ENCODE results near the gene SMARCE1. TPM values are rescaled to one million over a fixed set of nuclear protein-coding genes. Genes with fewer than 3 reads are reported as not detected.

SMARCE1 gene
- 84.5 and 85.2 TPM in 2 replicates for total RNA-seq (2014; rRNA removed; shearing (Covaris generic))
- 79.2 and 92.7 TPM in 2 replicates for polyA plus RNA-seq (2015; cell fraction: cytosol; rRNA removed)
- polyA plus RNA-seq (2015; cell fraction: nucleus; rRNA removed): 114 and 121 TPM in 2 replicates

DNA sequence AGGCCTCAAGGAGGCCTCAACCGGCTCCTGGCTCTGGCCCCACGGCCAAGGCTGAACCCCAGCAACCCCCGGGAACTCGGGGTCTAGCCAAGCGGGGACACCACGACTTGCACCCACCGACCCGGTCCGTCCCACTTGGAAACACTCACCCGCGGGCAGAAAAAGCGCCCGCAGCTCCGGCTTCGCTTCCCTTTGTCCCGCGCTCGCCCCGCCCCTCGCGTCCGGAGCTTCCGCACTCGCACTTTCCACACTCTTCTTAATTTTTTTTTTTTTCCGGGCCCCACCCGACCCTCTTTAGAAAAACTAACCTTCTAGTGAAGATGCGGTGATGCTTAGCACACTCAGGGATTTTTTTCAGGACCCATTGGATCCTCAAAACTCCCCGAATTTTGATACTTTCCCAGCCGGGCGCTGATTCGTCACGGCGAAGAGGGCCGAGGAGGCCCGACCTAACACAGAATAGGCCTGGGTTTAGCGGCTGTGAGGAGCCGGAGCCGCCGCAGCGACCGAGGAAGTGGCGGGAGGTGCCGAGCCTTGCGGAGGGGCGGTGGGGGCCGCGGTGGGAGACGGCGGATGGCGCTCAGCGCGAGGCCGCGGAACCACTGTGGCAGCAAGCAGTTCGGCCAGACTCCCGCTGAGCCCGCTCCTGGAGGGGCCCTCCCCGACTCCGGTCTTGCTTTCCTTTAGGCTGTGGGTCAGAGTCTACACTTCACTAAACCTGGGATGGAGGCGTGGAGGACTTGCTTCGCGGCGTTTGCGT, at the start of gene SMARCE1:
TSS of gene SMARCE1 (minus strand) at position 195 of the 760 bp plus-strand sequence. CDS start 2,016 bp downstream, outside the sequence.
- in situ Hi-C loops (cut with HindIII; ENCODE audit: low pct_unique_long_range_greater_than_20kb, low sequenced_read_pairs): no loop called here
- DNase-seq (ENCODE audit: low read depth, low spot score): peak; percentile 61

DNA sequence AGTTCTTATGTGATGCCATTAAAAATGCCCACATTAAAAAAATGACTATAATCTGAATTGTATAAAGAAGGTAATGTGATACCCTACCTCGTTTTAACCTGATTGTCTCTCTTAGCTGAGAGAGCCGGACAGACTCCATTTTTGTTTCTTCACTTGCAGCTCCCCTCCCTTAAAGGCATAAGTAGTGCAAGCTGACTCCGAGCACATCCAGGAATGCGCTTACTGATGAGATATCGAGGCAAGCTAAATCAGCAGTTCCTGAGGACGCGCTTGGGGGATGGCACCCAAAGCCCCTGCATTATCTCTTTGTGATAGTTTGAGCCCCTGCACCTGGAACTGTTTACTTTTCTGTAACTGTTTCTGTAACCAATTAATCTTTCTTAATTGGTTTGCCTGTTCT, 49.7 kb upstream of the SMARCE1 start:
- no peak for DNase-seq (ENCODE audit: low read depth, low spot score)
- in situ Hi-C loops (cut with HindIII; ENCODE audit: low pct_unique_long_range_greater_than_20kb, low sequenced_read_pairs): no loop called here

DNA sequence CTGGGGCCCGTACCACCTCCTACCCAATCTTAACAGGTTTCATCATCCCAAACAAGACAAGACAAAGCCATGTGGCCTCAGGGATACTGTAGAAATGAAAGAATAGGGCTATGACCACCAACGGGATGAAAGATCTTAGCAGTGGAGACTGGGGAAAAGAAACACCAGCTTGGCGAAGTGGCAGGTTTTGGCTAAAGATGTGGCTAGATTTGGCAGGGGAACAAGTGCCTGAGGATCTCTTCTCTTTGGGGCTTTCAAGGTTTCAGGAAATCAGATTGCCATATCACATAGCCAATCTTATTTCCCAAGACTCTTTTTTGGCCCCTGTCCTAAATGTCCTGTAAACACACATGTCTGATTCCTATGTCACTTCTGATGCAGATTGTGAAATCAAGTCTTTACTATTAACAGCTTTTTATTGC, 49.0 kb upstream of the SMARCE1 start:
- in situ Hi-C loops (cut with HindIII; ENCODE audit: low pct_unique_long_range_greater_than_20kb, low sequenced_read_pairs): no loop called here
- no peak for DNase-seq (ENCODE audit: low read depth, low spot score)

DNA sequence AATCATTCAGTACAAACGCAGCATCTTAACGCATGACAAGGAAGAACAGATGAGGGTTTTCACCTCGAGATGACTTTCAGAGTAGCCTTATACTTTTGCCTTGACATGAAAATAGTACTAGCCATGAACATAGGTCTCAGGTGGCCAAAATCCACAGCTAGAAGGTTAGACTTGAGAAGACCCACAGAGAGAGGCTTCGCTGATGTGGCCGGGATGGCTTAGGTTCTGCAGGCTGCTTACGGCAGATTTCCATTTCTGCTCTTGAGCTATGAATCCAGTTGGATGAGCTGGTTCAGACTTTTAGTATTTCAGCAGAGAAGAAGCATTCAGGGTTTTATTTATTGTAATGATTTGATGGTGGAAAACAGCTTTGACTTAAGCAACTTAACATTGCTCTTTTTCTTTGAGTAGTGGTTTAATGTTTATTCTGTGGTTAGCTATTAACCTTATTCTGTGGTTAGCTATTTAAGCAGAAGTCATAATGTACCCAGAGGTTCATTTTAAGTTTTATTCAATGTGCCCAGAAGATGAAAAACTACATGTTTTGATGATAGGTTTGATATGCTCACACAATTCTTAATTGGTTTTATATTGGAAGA, 48.4 kb upstream of the SMARCE1 start:
- no peak for DNase-seq (ENCODE audit: low read depth, low spot score)
- in situ Hi-C loops (cut with HindIII; ENCODE audit: low pct_unique_long_range_greater_than_20kb, low sequenced_read_pairs): no loop called here

DNA sequence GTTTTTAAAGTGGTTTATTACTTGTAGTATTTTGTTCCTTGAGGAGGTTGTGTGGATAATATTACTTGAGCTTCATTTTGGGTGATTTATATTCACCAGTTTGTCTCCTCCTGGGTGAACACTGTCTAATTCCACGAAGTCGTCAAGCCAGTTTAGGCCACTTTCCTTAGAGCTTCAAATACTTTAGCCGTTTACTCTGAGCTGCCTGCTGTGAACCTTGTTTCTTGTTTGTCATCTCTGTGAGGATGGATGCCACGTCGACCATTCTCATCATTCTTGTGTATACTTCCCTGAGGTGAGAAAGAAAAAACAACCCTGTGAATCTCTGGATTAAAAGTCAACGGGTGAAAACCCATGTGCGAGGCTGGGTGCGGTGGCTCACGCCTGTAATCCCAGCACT, 47.0 kb upstream of the SMARCE1 start:
- in situ Hi-C loops (cut with HindIII; ENCODE audit: low pct_unique_long_range_greater_than_20kb, low sequenced_read_pairs): no loop called here
- DNase-seq (ENCODE audit: low read depth, low spot score): no peak

DNA sequence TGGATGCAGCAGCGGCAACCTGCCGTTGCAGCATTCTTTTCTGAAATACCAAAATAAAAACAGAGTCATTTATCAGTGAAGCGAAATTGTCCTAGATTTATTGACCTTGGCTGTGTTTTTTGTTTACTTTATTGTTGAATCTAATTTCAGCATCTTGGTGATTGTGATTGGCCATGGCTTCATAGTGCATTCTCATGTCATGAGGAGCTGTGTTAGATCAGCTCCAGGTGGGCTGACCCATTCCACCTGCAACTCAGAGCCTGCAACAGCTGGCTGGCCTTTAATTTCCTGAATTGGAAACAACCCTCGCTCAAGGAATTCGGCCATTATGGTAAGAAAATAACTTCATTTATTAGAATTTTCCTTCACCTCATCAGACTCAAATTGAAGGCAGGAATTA, 39.5 kb upstream of the SMARCE1 start:
- DNase-seq (ENCODE audit: low read depth, low spot score): no peak
- in situ Hi-C loops (cut with HindIII; ENCODE audit: low pct_unique_long_range_greater_than_20kb, low sequenced_read_pairs): no loop called here

DNA sequence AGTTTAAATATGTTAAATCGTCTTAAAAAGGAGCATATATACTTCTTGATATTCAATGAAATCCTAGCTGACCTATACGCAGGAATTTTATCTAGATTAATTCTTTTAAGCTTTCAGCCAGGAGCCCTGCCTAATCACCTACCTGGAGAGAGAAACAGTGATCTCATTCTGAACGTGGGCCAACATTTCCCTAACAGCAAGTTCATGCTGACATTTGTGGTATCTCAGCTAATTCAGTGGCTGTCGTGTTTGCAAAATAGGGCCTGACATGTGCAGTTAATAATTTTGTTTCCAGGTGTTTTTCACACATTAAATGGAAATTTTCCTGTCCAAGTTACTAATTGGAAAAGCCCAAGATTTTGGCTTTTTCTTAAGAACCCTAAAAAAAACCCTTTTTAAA, 38.6 kb upstream of the SMARCE1 start:
- in situ Hi-C loops (cut with HindIII; ENCODE audit: low pct_unique_long_range_greater_than_20kb, low sequenced_read_pairs): no loop called here
- no peak for DNase-seq (ENCODE audit: low read depth, low spot score)

DNA sequence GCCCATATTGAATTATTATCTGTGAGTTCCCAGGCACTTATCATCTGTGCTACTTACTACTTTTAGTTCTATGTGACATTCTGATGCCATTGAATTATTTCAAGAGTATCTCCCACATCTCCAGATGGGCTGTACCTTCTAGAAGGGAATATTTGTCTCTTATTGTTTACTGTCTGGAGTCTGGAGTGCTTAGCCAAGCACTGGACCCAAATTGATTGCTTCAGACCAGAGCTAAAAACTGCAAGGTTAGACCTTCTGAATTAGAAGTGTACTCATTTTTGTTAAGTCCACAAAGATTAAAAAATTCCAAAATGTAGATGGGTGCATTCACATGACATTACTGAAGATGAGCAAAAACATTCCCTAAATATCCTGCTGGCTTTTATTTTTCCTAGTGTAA, 33.4 kb upstream of the SMARCE1 start:
- no peak for DNase-seq (ENCODE audit: low read depth, low spot score)
- in situ Hi-C loops (cut with HindIII; ENCODE audit: low pct_unique_long_range_greater_than_20kb, low sequenced_read_pairs): no loop called here

DNA sequence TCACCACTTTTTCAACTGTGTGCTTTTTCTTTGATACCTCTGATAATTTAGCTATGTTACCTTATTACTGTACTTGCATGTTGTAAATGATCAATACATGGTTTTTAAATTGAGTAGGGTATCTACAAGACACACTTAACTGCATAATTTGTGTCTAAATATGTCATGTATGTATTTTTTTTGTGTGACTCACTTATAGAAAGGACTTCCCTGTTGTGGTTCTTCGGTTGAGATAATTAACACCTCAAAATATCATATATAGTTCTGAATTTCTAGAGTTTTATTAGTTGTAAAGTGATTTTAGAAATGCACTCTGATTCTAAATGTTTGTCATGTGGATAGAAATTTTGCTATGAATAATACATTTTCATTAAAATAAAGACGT, 31.9 kb upstream of the SMARCE1 start:
- in situ Hi-C loops (cut with HindIII; ENCODE audit: low pct_unique_long_range_greater_than_20kb, low sequenced_read_pairs): no loop called here
- no peak for DNase-seq (ENCODE audit: low read depth, low spot score)

DNA sequence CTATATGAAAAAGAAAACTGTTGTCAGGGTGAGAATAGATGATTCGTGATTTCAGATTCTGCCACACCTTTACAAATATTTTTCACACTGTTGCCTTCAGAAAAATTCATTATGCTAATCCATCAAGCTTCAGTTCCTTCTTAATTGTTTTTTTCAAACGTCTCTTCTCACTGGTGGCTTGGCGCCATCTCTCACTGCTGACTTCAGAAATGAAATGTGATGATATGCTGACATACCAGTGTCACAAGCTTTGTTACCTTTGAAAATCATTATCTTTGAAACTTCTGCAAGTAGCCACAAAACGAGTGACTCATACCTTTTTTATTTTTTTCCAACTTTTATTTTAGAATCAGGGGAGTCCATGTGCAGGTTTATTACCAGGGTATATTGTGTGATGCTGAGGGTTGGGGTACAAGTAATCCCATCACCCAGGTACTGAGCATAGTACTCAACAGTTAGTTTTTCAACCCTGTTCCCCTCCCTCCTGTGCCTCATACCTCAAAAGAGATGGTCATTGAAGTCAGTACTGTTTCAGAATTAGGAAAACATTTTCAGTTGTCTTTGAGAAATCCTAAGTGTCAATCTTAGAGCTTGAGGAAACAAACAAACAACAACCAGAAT, 31.4 kb upstream of the SMARCE1 start:
- DNase-seq (ENCODE audit: low read depth, low spot score): no peak
- in situ Hi-C loops (cut with HindIII; ENCODE audit: low pct_unique_long_range_greater_than_20kb, low sequenced_read_pairs): no loop called here

DNA sequence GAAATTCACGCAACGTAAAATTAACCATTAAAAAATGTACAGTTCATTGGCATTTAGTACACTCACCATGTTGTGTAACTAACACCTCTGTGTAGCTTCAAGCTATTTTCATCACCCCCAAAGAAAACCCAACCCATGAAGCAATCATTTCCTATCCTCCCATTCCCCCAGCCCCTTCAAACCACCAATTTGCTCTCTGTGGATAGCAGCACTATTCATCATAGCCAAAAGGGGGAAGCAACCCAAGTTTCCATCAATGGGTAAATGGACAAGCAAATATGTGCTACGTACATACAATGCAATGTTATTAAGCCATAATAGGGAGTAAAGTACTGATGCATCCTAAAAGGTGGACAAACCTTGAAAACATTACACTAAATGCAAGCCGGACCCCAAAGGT, 28.3 kb upstream of the SMARCE1 start:
- in situ Hi-C loops (cut with HindIII; ENCODE audit: low pct_unique_long_range_greater_than_20kb, low sequenced_read_pairs): no loop called here
- DNase-seq (ENCODE audit: low read depth, low spot score): no peak

DNA sequence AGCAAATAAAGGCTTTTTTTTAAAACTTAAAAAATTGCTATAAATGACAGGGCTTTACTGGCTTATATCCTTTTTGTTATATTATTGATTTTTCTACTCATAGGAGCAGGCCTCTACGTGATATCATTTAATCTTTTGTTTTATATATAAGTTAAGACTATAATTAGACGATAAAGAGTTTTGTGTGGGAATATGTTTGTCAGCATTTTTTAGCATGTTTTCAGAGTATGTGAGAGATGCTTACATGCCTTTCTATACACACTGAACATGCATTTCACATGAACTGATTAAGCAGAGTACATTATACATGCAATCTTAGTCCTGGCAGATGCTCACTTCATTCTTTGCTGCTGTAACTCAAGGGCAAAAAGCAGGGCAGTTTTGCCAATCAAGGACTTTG, 25.0 kb upstream of the SMARCE1 start:
- DNase-seq (ENCODE audit: low read depth, low spot score): no peak
- in situ Hi-C loops (cut with HindIII; ENCODE audit: low pct_unique_long_range_greater_than_20kb, low sequenced_read_pairs): no loop called here

DNA sequence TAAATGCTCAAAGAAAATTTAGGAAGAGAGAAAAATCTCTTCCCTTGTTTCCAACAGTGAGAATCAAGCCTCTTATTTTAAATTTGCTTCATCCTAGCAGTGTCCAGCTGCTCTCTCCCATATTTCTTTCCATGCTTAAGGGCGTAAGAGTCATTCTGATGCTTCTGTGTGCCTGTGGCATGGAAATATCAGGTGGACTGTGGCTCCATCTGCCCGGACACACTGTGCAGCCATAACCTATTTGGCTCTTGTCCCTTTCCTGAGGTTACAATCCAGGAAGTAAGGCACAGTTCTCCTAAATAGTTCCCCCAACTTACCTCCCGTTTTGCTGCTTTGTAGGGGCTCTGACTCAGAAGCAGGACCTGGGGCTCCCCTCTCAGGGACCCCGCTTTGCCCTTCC, 23.7 kb upstream of the SMARCE1 start:
- in situ Hi-C loops (cut with HindIII; ENCODE audit: low pct_unique_long_range_greater_than_20kb, low sequenced_read_pairs): no loop called here
- no peak for DNase-seq (ENCODE audit: low read depth, low spot score)

DNA sequence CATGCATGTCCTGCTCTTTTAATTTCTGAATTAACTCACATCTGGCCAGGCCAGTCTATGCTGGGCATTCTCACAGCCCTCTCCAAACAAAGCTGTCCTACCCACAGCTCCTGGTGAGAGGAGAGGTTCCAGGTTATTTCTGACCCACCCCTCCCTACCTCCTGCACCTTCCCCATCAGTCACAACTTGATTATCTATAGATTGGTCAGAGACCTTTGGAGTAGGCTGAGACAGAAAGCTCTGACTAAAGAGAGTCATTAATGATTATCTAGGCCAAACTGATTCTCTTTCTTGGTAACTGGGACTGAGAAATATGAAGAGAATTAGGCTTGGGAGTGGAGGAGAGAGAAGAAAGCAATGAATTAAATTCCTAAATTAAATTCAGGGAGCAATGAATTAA, 18.7 kb upstream of the SMARCE1 start:
- DNase-seq (ENCODE audit: low read depth, low spot score): no peak
- in situ Hi-C loops (cut with HindIII; ENCODE audit: low pct_unique_long_range_greater_than_20kb, low sequenced_read_pairs): no loop called here

DNA sequence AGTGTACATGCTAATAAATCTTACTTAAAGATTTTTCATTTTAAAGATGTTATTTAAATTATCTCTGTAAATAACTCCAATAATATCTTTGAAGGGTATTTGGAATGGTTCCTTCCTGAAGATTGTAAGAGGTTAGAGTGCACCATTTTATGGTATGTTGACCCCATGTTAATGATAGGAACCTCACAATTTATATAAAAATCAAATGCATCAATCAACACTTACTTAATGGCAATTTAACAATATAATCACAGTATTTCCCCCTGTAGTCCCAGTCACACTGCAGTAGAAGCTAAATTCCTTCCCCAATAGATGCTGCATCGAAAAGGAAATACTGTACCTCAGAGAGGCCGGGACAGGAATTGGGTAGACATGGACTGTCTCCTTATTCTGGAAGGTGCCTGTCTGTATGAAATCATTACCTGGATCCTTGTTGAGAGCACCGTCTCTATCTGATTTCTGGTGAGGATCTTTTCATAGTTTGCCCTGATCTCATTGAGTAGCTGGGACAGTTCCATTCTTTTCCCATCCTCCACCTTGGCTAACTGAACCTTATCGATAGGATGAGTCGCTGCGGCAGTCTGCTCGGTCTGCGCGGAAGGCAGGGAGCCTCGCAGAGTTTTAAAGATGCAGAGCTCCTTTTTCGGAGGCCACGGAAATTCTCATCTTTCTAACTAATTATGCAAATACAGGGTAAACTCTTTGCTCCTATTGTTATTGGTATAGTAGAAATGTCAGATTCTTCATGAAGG, 17.1 kb upstream of the SMARCE1 start, which contains the start of gene KRT222:
TSS of gene KRT222 (minus strand) at position 596 of the 752 bp plus-strand sequence. CDS start at position 518, 78 bp downstream.
- no peak for DNase-seq (ENCODE audit: low read depth, low spot score)

DNA sequence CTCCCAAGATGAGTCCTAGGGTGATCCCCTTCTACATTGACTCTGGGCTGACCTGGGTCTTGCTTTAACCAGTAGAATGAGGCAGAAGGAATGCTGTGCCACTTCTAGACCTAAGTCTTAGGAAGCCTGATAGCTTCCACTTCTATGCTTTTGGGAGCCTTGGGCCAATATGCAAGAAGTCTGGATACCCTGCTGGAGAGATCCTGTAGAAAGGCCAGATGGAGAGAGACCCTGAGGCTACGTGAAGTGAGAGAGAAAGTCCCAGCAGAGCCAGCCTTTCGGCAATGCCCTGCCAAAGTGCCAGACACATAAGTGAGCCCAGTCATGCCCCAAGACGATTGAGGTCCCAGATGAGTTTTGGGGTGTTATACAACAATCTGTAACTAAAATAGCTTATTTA, 15.6 kb upstream of the SMARCE1 start:
- in situ Hi-C loops (cut with HindIII; ENCODE audit: low pct_unique_long_range_greater_than_20kb, low sequenced_read_pairs): no loop called here
- DNase-seq (ENCODE audit: low read depth, low spot score): no peak

More for the DNA sequence above, 17.1 kb upstream of the SMARCE1 start, which contains the start of gene KRT222:
- in situ Hi-C loops (cut with HindIII; ENCODE audit: low pct_unique_long_range_greater_than_20kb, low sequenced_read_pairs): no loop called here

DNA sequence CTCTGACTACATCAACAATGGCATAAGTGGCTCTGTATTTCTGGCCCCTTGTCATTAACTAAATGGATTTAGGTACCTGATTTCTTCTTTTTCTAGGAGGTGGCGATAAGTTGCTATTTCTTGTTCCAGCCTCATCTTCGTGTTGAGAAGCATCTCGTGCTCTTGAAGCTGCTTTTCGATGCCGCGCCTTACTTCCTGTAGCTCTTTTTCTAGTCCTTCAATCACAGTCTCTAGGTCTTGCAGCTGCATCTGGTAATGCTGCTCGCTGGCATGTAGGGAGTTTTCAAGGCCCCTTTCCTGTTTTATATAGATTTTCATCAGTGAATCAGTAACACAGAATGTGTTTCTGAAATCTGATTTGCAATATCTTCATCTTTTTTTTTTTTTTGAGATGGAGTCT, 12.3 kb upstream of the SMARCE1 start:
- in situ Hi-C loops (cut with HindIII; ENCODE audit: low pct_unique_long_range_greater_than_20kb, low sequenced_read_pairs): no loop called here
- DNase-seq (ENCODE audit: low read depth, low spot score): no peak

DNA sequence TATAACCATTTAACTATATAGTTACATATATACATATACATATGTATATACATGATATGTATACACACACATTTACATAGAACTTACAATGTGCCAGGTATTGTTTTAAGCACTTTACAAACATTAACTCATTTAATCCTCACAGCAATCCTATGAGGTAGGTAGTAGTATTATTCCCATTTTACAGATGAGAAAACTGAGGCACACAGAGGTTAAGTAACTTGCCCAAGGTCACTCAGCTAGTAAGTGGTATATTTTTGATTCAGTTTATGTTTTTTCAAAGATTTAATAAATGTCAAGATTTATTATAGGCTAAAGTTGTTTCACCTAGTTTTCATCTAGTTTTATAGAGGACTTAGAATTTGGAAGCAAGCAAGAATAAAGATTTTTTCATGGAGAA, 10.8 kb upstream of the SMARCE1 start:
- DNase-seq (ENCODE audit: low read depth, low spot score): no peak
- in situ Hi-C loops (cut with HindIII; ENCODE audit: low pct_unique_long_range_greater_than_20kb, low sequenced_read_pairs): no loop called here
